Stimulated activated CD4-positive, alpha-beta T cell treated with anti-CD3 and anti-CD28 coated beads, Interleukin-4, amount 100 ng/mL, for 48 hours (primary cell): ENCODE results near the gene COL19A1.
"Not testable (repeated sequence)": the region's sequence is repeated elsewhere in the genome, so short reads cannot be mapped to it uniquely, and the experiment has no call there.

Experiments used
- DNase-seq, 2 donors: peaks; one replicate each; pipeline ENCODE4 v3.0.0-alpha.2; 2020; ENCODE audit warnings: low read depth in 2 of 2

The COL19A1 gene

GRCh38 chr6:69900869-69901268 lies 34.5 kb downstream of the COL19A1 start:
- no peak for DNase-seq

GRCh38 chr6:69901361-69901760 lies 35.0 kb downstream of the COL19A1 start:
- DNase-seq, result no peak

- DNase-seq, result no peak
Observed at GRCh38 chr6:69907981-69908498, 41.7 kb downstream of the COL19A1 start.

GRCh38 chr6:69913361-69913760 lies 47.0 kb downstream of the COL19A1 start:
- DNase-seq, result no peak

- DNase-seq, result no peak
Observed at GRCh38 chr6:69914015-69914485, 47.7 kb downstream of the COL19A1 start.

GRCh38 chr6:69915346-69915745 lies 49.0 kb downstream of the COL19A1 start:
- DNase-seq, result no peak

GRCh38 chr6:69917834-69918233 lies 51.5 kb downstream of the COL19A1 start:
- no peak for DNase-seq

GRCh38 chr6:69918813-69919475 lies 52.6 kb downstream of the COL19A1 start:
- no peak for DNase-seq

GRCh38 chr6:69921066-69921465 lies 54.7 kb downstream of the COL19A1 start:
- DNase-seq, result not testable (repeated sequence)

- DNase-seq, result not testable (repeated sequence)
Observed at GRCh38 chr6:69921611-69922010, 55.3 kb downstream of the COL19A1 start.

- no peak for DNase-seq
Observed at GRCh38 chr6:69926745-69927144, 60.4 kb downstream of the COL19A1 start.

- no peak for DNase-seq
Observed at GRCh38 chr6:69933239-69933638, 66.9 kb downstream of the COL19A1 start.

GRCh38 chr6:69935079-69935478 lies 68.7 kb downstream of the COL19A1 start:
- DNase-seq, result no peak

- DNase-seq, result no peak
Observed at GRCh38 chr6:69936674-69937363, 70.5 kb downstream of the COL19A1 start.

- no peak for DNase-seq
Observed at GRCh38 chr6:69937402-69938136, 71.2 kb downstream of the COL19A1 start.

GRCh38 chr6:69942485-69942884 lies 76.1 kb downstream of the COL19A1 start:
- DNase-seq, result no peak

GRCh38 chr6:69945192-69945591 lies 78.8 kb downstream of the COL19A1 start:
- no peak for DNase-seq

GRCh38 chr6:69948479-69949114 lies 82.2 kb downstream of the COL19A1 start:
- DNase-seq, result no peak

GRCh38 chr6:69953491-69953890 lies 87.1 kb downstream of the COL19A1 start:
- no peak for DNase-seq

- no peak for DNase-seq
Observed at GRCh38 chr6:69954733-69955132, 88.4 kb downstream of the COL19A1 start.

- no peak for DNase-seq
Observed at GRCh38 chr6:69957985-69958559, 91.7 kb downstream of the COL19A1 start.

GRCh38 chr6:69958978-69959377 lies 92.6 kb downstream of the COL19A1 start:
- no peak for DNase-seq
